Activated CD4-positive, alpha-beta T cell treated with anti-CD3 and anti-CD28 coated beads for 1 hour (primary cell): Measurements from ENCODE around the gene SPATA6L.
"Not testable (repeated sequence)": the region's sequence is repeated elsewhere in the genome, so short reads cannot be mapped to it uniquely, and the experiment has no call there.

Experiments used
- DNase-seq: peaks from one replicate; pipeline ENCODE4 v3.0.0-alpha.2; 2020

The SPATA6L gene

GRCh38 chr9:4671737-4672136, 5.5 kb upstream of the SPATA6L start:
- no peak for DNase-seq

- no peak for DNase-seq
Measured at GRCh38 chr9:4670591-4670990, 4.3 kb upstream of the SPATA6L start.

DNA sequence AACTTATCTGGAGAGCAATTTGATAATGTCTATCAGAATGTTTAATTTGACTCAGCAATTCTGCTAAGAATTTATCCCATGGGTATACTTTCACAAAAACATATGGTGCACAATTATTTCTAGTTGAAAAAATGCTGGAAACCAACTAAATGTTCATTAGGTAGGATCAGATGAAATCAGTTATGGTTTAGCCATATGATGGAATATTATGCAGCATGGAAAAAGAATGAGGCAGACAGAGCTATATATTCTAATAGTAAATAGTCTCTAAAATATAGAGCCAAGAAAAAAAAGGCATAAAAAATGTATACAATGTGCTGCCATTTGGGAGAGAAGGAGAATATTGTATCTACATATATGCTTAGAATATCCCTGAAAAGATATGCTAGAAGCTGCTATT, 3.6 kb upstream of the SPATA6L start:
- no peak for DNase-seq

DNA sequence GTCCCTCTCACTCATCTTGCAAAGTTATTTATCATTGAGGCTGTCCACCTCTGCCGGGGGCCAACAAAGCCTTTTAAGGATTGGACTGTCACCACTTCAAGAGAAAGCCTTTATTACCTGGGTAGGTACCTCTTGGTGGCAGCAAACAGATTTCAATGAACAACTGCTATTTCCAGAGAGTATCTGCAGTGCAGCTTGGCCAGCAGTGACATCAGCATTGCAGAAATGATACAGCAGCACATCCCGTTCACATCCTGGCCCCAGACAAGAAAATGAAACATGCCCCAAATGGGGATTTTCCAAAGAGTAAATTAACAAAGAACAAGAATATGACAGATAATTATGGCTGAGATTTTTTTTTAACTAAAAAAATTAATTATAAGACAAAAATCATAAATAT, 2.3 kb upstream of the SPATA6L start:
- DNase-seq: no peak

GRCh38 chr9:4667681-4668080, 1.4 kb upstream of the SPATA6L start:
- no peak for DNase-seq

- no peak for DNase-seq
Measured at GRCh38 chr9:4665357-4665756, 923 bp downstream of the SPATA6L start.

DNA sequence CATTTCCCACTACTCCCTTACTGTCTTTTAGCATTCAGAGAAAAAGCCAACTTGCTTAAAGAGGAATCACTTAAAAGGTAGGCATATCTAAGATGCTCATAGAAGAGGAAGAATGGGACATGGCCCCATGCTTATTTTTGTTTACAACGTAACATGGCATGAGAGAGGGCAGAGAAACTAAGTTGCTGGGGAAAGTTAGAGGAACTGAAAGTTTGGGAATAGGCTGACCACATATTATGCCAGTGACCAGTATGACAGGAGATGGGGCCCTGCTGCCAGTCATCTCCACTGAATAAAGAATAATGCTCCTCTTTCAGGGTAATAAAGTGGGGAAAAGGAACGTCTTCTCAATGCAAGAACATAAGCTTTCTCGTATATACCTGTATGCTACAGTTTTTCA, 2.3 kb downstream of the SPATA6L start:
- no peak for DNase-seq

- DNase-seq: no peak
Measured at GRCh38 chr9:4662989-4663792, 3.1 kb downstream of the SPATA6L start.

- peak; percentile 59 for DNase-seq
Measured at GRCh38 chr9:4662108-4662988, 3.9 kb downstream of the SPATA6L start, which contains the start of gene PLPP6. Gene PLPP6 (plus strand): TSS chr9:4662294. CDS start chr9:4662376, 82 bp downstream.

- no peak for DNase-seq
Measured at GRCh38 chr9:4661611-4662010, 4.7 kb downstream of the SPATA6L start.

DNA sequence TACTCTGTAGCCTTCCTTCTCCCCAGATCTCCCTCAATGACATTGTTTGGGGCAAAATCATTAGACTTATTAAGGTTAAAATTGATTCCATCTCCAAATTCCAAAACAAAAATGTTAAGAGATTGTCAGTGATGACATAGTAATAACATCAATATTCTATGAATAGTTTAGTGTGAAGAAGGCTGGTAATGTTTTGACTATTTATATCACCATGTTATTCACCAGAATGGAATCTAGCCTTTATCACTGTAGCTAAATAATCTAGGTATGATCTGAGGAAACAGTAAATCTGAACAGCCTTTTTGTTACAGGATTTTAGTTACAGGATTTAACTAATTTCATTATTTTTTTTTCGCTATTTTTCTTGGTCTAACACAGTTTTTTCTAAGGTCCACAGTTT, 5.1 kb downstream of the SPATA6L start:
- DNase-seq: no peak

DNA sequence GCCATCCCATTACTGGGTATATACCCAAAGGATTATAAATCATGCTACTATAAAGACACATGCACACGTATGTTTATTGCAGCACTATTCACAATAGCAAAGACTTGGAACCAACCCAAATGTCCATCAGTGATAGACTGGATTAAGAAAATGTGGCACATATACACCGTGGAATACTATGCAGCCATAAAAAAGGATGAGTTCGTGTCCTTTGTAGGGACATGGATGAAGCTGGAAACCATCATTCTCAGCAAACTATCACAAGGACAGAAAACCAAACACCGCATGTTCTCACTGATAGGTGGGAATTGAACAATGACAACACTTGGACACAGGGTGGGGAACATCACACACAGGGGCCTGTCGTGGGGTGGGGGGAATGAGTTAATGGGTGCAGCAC, 5.6 kb downstream of the SPATA6L start:
- not testable (repeated sequence) for DNase-seq

DNA sequence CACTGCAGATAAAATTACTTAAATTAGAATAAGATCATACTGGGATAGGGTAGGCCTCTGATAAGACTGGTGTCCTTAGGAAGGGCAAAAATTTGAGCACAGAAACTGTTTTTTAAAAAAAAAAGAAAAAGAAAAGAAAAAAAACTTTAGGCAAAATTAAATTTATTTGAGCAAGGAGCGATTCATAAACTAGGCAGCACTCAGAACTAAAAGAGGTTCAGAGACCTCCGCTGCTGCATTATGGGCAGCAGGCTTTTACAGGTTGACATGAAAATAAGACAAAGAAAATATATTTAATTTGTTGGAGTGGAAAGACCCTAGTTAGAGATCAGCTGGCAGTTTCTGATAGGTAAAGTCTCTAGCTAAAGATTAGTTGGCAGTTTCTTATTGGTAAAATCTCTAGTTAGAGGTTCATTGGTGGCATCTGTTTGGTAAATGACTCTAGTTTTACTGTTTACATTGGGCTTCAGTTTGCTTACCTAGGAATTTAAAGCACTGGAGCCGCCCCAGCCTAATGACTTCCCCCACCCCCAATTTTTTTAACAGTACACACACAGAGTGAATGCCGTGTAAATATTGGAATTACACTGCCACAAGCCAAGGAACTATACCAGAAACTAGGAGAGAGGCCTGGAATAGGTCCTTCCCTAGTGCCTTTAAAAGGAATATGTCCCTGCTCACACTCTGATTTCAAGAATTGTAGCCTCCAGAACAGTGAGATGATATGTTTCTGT, 8.7 kb downstream of the SPATA6L start:
- DNase-seq: no peak

DNA sequence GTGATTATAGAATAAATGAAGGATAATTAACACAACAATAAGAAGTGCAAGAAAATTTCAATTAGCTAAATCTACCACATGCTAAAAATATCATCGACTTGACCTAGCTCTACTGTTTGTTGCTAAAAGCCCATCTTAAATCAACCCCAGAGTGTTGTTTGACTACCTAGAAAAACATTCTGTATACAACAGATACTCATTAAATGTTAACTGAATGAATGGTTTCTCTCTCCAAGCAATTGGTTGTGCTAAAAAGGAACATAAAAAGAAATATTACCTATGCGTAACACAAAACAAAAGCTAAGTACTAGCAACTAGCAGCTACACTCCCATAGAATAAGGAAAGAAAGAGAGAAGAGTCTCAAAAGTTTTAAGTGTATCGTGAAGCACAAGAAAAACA, 9.7 kb downstream of the SPATA6L start:
- no peak for DNase-seq

- not testable (repeated sequence) for DNase-seq
Measured at GRCh38 chr9:4656196-4656595, 10.1 kb downstream of the SPATA6L start.

GRCh38 chr9:4654538-4654937, 11.7 kb downstream of the SPATA6L start:
- no peak for DNase-seq

DNA sequence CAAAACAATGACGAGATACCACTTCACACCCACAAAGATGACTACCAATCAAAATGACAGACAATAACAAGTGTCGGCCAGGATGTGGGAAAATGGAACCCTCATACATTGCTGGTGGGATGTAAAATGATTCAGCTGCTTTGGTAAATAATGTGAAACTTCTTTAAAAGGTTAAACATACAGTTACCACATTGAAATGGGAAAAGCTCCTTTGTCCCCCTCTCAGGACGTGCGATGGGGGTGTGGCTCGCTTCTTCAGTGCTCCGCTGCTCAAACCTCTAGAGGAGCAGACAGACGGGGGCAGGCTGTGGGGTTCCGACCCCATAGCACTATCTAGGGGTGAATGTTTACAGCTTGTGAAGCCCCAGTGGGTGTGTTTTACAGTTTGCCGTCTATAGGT, 12.2 kb downstream of the SPATA6L start:
- DNase-seq: no peak

- DNase-seq: no peak
Measured at GRCh38 chr9:4642351-4642750, 23.9 kb downstream of the SPATA6L start.

GRCh38 chr9:4640027-4640426, 26.3 kb downstream of the SPATA6L start:
- DNase-seq: no peak

- no peak for DNase-seq
Measured at GRCh38 chr9:4639420-4639819, 26.9 kb downstream of the SPATA6L start.

GRCh38 chr9:4638968-4639367, 27.3 kb downstream of the SPATA6L start:
- DNase-seq: no peak

GRCh38 chr9:4630836-4631235, 35.4 kb downstream of the SPATA6L start:
- DNase-seq: no peak

DNA sequence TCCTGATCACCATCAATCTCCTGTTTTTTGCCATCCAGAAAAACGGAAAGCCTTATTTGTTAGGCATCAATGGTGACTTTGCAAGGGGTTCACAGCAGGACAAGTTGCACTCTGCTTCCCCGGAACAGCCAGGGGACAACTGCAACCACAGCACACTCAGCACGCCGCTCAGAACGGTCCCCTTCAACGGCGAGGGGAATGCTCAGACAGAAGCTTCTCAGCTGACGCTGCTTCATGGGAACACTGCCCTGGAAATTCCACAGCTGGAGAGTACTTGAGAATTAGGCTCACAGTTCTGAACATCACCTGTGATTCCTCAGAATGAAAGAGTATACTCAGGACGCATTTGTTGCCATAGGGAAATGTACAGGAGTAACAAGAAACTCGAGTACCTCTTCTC, 44.3 kb downstream of the SPATA6L start:
- no peak for DNase-seq
